Measurements from ENCODE around the gene MYBPC2. TPM values are rescaled to one million over a fixed set of nuclear protein-coding genes. Genes with fewer than 3 reads are reported as not detected.

Gene MYBPC2
- polyA plus RNA-seq, 1 of the 3 experiments (the other 2 are of a cell fraction) = not detected

DNA sequence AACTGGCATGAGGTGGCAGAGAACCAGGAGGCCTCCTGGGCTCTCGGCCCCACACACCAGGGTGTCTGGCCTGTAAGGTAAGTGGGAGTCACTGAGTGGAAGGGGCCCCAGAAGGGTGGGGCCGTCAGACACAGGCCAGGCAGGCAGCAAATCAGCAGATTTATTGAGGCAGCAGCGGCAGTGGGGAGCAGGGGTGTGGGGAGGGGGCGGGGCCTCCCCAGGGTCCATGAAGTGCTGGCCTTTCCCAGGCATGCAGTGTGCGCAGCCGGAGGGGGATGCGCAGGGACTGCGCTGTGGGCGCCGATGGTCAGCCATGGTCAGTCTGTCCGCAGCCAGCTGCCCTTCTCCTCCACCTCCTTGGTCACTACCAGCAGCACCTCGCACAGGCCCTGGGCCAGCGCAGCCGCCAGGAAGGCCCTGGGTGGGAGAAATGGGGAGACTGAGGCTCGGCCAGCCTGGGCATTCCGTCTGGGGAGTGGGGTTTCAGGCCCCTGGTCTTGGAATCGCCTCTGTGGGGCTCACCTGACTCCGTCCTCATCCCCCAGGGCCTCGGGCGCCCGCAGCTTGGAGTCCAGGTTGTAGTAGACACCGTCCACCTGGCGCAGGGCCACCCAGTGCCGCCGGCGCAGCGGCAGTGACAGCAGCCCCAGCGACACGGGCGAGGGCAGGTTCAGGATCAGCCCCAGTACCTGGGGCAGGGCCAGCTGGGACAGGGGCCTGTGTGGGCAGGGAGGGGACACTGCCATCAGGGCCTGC, 73.3 kb downstream of the MYBPC2 start:
- no peaks in the 10 kb centered on the region for H3F3A ChIP-seq (replicated peaks; ENCODE audit: insufficient read depth)
- ChIA-PET POLR2A (no interaction called here), CTCF (no interaction called here)
- no peak overlapping the region for H3K4me3 ChIP-seq (ENCODE audit: low read depth in 2 of 2, low read length in 1 of 2)
- H3K36me3 ChIP-seq (replicated peaks in 1 of 2; ENCODE audit: control insufficient read depth in 1 of 2, insufficient read depth in 2 of 2, low read length in 1 of 2) = no peaks in the 10 kb centered on the region
- H3K9ac ChIP-seq = no peak overlapping the region
- H3K4me2 ChIP-seq = no peak overlapping the region
- no peaks in the 10 kb centered on the region for H3K9me3 ChIP-seq
- peaks cover 0 to 6% of the 10 kb centered on the region in 2 experiments; a peak in 1 of 4 replicates for H3K4me1 ChIP-seq (ENCODE audit: control insufficient read depth in 1 of 2, insufficient read depth in 2 of 2, low read depth in 1 of 2, low read length in 1 of 2)
- no peaks in the 10 kb centered on the region for H4K20me1 ChIP-seq (ENCODE audit: insufficient read depth)
- TF ChIP-seq NFIC (IDR thresholded peaks at IDR 0.05; ENCODE audit: borderline replicate concordance) (no peak), TEAD4 (IDR thresholded peaks at IDR 0.05; ENCODE audit: borderline replicate concordance, insufficient read depth) (no peak), FOXM1 (IDR thresholded peaks at IDR 0.05; ENCODE audit: low read depth) (no peak)
- H3K79me2 ChIP-seq (ENCODE audit: insufficient read depth) = peaks cover 14% of the 10 kb centered on the region; the same call in 1 of the 2 replicates
- no peaks in the 10 kb centered on the region for H3K27me3 ChIP-seq (ENCODE audit: insufficient read depth)
- DNase-seq = no peak
- no peaks in the 10 kb centered on the region for H3K9me2 ChIP-seq
- no peak overlapping the region for H3K27ac ChIP-seq (ENCODE audit: low read depth in 2 of 2, low read length in 1 of 2)
- WGBS (ENCODE audit: low lambda C conversion rate) = 96% methylated on average over 5 of the region's 30 CpGs
- no peak overlapping the region for H2AFZ ChIP-seq (ENCODE audit: low read depth)

DNA sequence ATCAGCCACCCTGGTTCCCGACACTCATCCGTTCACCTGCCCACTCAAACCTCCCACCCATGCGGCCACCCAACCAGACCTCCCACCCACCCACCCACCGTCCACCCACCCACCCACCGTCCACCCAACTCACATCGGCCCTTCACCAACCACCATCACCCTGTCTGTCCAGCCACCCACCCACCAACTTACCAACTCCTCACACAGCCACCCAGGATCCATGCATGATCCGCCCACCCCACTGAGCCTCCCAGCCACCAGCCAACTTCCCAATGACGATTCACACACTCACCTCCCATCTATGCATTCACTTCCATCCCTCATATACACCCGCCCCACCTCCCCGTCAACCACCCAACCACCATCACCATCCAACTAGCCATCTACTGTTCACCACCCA, 74.0 kb downstream of the MYBPC2 start:
- TF ChIP-seq GATA2 (CRISPR knock-in tag; IDR thresholded peaks at IDR 0.05) (no peak), FOXJ3 (CRISPR knock-in tag; IDR thresholded peaks at IDR 0.05) (no peak), SIN3A (IDR thresholded peaks at IDR 0.05; ENCODE audit: borderline replicate concordance, low read depth, low read length) (no peak), MXI1 (IDR thresholded peaks at IDR 0.05; ENCODE audit: low read depth, low read length) (no peak), FOSL2 (IDR thresholded peaks at IDR 0.05; ENCODE audit: borderline replicate concordance, low read depth) (no peak), NFIC (IDR thresholded peaks at IDR 0.05; ENCODE audit: borderline replicate concordance) (no peak), SMC3 (IDR thresholded peaks at IDR 0.05; ENCODE audit: low read depth, low read length) (no peak), TCF12 (IDR thresholded peaks at IDR 0.05) (no peak), POLR2AphosphoS5 (IDR thresholded peaks at IDR 0.05; ENCODE audit: low read depth, low read length) (no peak), TAF1 (IDR thresholded peaks at IDR 0.05; ENCODE audit: borderline replicate concordance, low read depth, low read length) (no peak), RFX5 (IDR thresholded peaks at IDR 0.05; ENCODE audit: low read length) (no peak), ELF1 (IDR thresholded peaks at IDR 0.05) (no peak), NRF1 (IDR thresholded peaks at IDR 0.05; ENCODE audit: low read depth, low read length) (no peak)
- TF ChIP-seq, protein P1, sequence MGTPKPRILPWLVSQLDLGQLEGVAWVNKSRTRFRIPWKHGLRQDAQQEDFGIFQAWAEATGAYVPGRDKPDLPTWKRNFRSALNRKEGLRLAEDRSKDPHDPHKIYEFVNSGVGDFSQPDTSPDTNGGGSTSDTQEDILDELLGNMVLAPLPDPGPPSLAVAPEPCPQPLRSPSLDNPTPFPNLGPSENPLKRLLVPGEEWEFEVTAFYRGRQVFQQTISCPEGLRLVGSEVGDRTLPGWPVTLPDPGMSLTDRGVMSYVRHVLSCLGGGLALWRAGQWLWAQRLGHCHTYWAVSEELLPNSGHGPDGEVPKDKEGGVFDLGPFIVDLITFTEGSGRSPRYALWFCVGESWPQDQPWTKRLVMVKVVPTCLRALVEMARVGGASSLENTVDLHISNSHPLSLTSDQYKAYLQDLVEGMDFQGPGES (IDR thresholded peaks at IDR 0.05; ENCODE audit: low read depth, low read length) = no peak
- CTCF ChIA-PET = no interaction called here

More for the DNA sequence above, 74.0 kb downstream of the MYBPC2 start:
- Histone ChIP-seq H2AFZ (ENCODE audit: low read depth) (no peak overlapping the region), H3K79me2 (ENCODE audit: insufficient read depth) (peaks cover 14% of the 10 kb centered on the region; the same call in 1 of the 2 replicates), H3K9me2 (no peaks in the 10 kb centered on the region), H3K4me2 (no peak overlapping the region), H3K9me3 (no peaks in the 10 kb centered on the region), H3K27ac (ENCODE audit: low read depth in 2 of 2, low read length in 1 of 2) (no peak overlapping the region), H3K36me3 (replicated peaks in 1 of 2; ENCODE audit: control insufficient read depth in 1 of 2, insufficient read depth in 2 of 2, low read length in 1 of 2) (no peaks in the 10 kb centered on the region), H4K20me1 (ENCODE audit: insufficient read depth) (no peaks in the 10 kb centered on the region), H3K4me3 (ENCODE audit: low read depth in 2 of 2, low read length in 1 of 2) (no peak overlapping the region), H3K27me3 (ENCODE audit: insufficient read depth) (no peaks in the 10 kb centered on the region), H3K9ac (no peak overlapping the region), H3F3A (replicated peaks; ENCODE audit: insufficient read depth) (no peaks in the 10 kb centered on the region), H3K4me1 (ENCODE audit: control insufficient read depth in 1 of 2, insufficient read depth in 2 of 2, low read depth in 1 of 2, low read length in 1 of 2) (peaks cover 0 to 6% of the 10 kb centered on the region in 2 experiments; a peak in 1 of 4 replicates)
- 95% methylated on average over 9 of the region's 10 CpGs for WGBS (ENCODE audit: low lambda C conversion rate)
- POLR2A ChIA-PET = no interaction called here
- DNase-seq = no peak

Data from SK-N-SH (cell line).